Body of pancreas (tissue), 4 donors: ENCODE measurements around the gene CLN5.

ENCODE experiments used
- CTCF ChIP-seq, 7 experiments: fragments of 450-650 bp in 4 of 7; fragments of 200-600 bp in 3 of 7; sonication (generic) in 3 of 7; IDR thresholded peaks; one replicate each; pipeline ENCODE4 v1.5.1; 2016 to 2019; ENCODE audit warnings: antibody characterized with exemption in 7 of 7
- POLR2A ChIP-seq, 3 donors: fragments of 450-650 bp; IDR thresholded peaks; one replicate each; pipeline ENCODE4 v1.6.1; 2016; ENCODE audit warnings: antibody characterized with exemption in 3 of 3, mild to moderate bottlenecking in 2 of 3

GRCh38 chr13:76971215-76971614 lies 20.7 kb upstream of the CLN5 start:
- TF ChIP-seq CTCF (IDR thresholded peaks at IDR 0.05) (no peak), POLR2A (IDR thresholded peaks at IDR 0.05) (no peak)
